GM21360 (cell line): ENCODE measurements around the gene B3GNT3.
"Not testable (repeated sequence)": the region's sequence is repeated elsewhere in the genome, so short reads cannot be mapped to it uniquely, and the experiment has no call there.

Experiments
- ATAC-seq: cut with Tn5 transposase; IDR thresholded peaks from one replicate; pipeline ENCODE4 v1.9.1; 2021; ENCODE audit warnings: mild to moderate bottlenecking, moderate library complexity; ENCODE audit not compliant: unreplicated experiment

B3GNT3 gene

GRCh38 chr19:17766543-17767131 is 28.3 kb upstream of the B3GNT3 start:
- ATAC-seq: no peak

GRCh38 chr19:17767559-17767958 is 27.4 kb upstream of the B3GNT3 start:
- no peak for ATAC-seq

- ATAC-seq: no peak
Observed at GRCh38 chr19:17770613-17771012, 24.3 kb upstream of the B3GNT3 start.

GRCh38 chr19:17772172-17772571 is 22.8 kb upstream of the B3GNT3 start:
- no peak for ATAC-seq

GRCh38 chr19:17775245-17775927 is 19.6 kb upstream of the B3GNT3 start:
- no peak for ATAC-seq

GRCh38 chr19:17775991-17776803 is 18.7 kb upstream of the B3GNT3 start:
- ATAC-seq: peak; percentile 56

GRCh38 chr19:17777840-17778239 is 17.1 kb upstream of the B3GNT3 start:
- ATAC-seq: not testable (repeated sequence)

- no peak for ATAC-seq
Observed at GRCh38 chr19:17778251-17778967, 16.5 kb upstream of the B3GNT3 start.

GRCh38 chr19:17778968-17779929 is 15.7 kb upstream of the B3GNT3 start:
- no peak for ATAC-seq

- no peak for ATAC-seq
Observed at GRCh38 chr19:17780781-17781180, 14.2 kb upstream of the B3GNT3 start.

GRCh38 chr19:17783721-17784120 is 11.2 kb upstream of the B3GNT3 start:
- ATAC-seq: not testable (repeated sequence)

- no peak for ATAC-seq
Observed at GRCh38 chr19:17784201-17785008, 10.5 kb upstream of the B3GNT3 start.

- ATAC-seq: no peak
Observed at GRCh38 chr19:17787274-17787913, 7.5 kb upstream of the B3GNT3 start.

- no peak for ATAC-seq
Observed at GRCh38 chr19:17788632-17789031, 6.3 kb upstream of the B3GNT3 start.

- no peak for ATAC-seq
Observed at GRCh38 chr19:17790059-17790780, 4.7 kb upstream of the B3GNT3 start.

- no peak for ATAC-seq
Observed at GRCh38 chr19:17794412-17794730, 567 bp upstream of the B3GNT3 start.

- no peak for ATAC-seq
Observed at GRCh38 chr19:17795495-17795856, 538 bp downstream of the B3GNT3 start.
